ENCODE results near the gene TMC5.
"Not testable (repeated sequence)": the region's sequence is repeated elsewhere in the genome, so short reads cannot be mapped to it uniquely, and the experiment has no call there.

The TMC5 gene

DNA sequence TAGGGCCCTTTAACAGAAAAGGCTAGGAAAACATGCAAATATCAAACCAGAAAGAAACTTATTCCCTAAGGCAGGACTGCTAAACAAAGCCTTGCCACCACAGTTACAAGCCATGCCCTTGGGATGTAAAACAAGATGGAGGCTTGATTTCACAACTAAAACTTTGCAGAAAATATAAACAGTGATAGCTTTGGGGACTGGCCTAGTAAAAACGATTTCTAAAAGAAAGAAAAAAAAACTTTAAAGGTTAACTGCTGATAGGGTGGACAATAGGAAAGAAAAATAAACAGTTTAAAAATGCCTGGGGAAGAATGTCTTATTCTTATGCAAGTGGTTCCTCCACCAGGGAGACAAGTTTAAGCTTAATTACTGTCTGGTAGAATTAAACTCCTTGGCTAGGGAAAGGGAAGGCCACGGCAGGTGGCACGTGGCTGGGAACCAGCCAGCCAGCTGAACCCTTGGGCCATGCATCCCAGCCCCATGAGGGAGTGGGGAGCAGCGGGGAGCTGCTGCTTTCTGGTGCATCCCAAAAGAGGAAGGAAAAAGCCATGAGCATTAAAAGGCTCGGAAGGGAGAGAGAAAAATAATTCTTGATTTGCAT, 10.7 kb upstream of the TMC5 start:
- no peak for DNase-seq

DNA sequence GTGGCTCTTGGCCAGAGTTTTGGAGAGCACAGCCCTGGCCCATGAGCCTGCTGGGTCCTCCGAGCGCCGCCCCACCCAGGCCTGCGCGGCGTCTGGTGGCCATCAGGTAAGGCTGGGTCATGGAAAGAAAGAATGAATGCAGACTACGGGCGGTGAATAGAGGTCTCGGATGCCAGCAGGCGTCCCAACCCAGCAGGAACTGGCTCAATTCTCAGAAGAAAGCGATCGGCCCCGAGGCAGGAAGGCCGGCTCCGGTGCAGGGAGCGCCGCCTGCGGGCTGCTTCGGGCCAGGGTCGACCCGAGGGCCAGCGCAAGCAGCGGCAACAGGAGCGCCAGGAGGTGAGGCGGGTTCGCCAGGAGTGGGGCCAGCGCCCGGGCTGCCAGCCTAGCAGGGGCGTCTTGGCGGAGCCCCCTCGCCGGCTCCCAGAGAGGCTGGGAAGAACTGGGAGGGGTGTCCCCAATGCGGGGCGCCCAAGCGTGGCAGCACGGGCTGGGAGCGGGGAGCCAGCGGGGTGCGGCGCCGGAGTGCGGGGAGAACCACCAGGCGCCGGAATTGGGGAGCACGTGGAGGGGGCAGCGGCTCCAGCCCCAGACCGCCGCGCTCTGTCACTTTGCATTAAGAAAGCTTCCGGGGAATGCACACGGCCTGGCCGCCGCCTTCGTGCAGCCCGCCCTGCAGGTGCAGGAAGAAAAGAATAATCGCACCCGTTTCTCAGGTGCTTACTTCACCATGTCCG, 7.1 kb upstream of the TMC5 start:
- DNase-seq: no peak

DNA sequence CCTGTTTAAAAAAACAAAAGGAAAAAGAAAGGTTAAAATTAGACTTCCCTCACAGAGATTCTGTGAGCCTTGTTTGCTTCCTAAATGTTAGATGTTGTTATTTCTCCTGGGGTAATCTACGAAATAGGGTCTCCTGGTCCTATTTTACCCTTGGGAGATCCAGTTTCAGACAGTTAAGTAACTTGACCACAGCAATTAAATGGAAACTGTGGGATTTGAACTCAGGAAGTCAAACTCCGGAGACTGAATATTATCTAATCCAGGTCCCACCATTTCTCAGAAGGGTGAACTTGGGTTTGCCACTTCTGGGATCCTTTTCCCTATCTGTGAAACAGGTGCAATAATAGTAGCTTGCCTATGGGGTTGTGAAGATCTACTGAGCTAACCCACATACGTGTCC, 6.4 kb upstream of the TMC5 start:
- DNase-seq: no peak

DNA sequence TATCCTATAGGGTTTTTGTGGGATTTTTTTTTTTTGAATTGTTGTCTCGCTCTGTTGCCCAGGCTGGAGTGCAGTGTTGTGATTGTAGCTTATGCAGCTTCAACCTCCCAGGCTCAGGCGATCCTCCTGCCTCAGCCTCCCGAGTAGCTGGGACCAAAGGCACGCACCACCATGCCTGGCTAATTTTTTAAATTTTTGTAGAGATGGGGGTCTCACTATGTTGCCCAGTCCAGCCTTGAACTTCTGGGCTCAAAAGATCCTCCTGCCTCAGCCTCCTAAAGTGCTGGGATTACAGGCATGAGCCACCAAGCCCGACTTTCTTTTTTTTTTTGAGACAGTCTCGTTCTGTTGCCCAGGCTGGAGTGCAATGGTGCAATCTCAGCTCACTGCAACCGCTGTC, 5.6 kb upstream of the TMC5 start:
- not testable (repeated sequence) for DNase-seq

DNA sequence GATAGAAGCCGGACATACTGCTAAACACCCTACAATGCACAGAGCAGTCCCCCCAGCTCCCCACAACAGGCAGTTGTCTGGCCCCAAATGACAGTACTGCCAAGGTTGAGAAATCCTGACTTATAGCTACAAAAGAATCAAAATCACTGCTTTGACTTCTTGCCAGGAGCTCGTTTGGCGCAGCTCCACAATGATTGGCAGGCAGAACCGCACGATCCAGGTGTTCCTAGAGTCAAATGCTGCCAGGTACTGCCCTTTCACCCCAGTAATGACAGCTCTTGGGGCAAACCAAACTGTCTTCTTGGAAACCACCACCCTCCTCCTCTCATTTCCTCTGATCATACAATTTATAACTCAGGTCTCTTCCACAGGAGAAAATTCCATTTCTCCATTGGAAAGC, 2.2 kb upstream of the TMC5 start:
- DNase-seq: no peak

DNA sequence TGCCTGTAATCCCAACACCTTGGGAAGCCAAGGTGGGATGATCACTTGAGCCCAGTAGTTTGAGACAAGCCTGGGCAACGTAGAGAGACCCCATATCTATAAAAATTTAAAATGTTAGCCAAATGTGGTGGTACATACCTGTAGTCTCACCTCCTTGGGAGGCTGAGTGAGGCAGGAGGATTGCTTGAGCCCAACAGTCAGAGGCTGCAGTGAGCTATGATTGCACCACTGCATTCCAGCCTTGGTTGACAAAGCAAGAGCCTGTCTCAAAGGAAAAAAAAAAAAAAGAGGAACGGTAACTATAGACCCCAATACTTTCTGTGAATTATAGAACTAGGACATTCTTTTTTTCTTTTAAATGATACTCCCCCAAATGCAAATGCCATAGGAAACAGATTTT, 1.8 kb upstream of the TMC5 start:
- DNase-seq: no peak

DNA sequence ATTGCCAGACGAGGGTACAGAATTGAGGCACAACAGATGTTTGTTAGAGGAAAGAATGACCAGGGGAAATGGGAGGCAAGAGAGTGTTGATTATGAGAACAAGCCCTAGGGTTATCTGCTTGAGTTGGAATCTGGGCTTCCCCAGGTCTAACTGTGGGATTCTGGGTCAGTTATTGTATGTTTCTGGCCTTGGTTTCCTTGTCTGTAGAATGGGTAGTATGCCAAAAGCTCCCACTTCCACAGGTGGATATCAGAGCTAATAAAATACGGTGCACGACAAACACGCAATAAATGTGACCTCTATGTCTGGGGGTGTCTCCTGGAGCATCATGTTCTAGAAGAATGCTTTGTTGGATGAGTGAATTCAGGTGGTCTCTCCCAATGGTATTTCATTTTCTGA, 517 bp downstream of the TMC5 start:
- no peak for DNase-seq

DNA sequence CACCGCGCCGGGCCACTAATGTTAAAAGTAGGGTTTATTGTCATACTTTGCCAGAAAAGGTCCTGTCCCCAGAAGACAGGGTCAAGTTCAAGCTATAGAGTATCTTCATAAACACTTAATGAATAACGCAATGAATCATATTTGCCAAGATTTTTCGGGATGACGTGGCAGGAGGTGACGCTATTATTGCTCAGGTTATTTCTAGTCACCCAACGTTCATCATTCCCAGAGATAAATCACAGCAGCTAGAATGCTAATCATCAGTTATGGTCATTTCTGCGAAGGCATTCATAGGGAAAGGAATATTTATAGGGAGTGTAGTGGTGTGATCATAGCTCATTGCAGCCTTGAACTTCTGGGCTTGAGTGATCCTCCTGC, 2.0 kb downstream of the TMC5 start:
- DNase-seq: no peak

DNA sequence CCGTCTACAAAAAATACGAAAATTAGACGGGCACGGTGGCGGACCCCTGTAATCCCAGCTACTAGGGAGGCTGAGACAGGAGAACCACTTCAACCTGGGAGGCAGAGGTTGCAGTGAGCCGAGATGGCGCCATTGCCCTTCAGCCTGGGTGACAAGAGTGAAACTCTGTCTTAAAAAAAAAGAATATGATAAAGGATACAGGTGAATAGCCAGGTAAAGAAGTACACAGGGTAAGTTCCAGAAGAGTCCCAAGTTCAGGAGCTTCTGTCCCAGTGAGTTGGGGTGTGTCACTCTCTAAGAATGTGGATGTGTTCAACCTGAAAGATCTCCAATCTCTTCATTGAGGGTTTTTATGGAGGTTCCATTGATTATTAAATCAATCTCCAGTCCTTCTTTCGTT, 6.8 kb downstream of the TMC5 start:
- no peak for DNase-seq

DNA sequence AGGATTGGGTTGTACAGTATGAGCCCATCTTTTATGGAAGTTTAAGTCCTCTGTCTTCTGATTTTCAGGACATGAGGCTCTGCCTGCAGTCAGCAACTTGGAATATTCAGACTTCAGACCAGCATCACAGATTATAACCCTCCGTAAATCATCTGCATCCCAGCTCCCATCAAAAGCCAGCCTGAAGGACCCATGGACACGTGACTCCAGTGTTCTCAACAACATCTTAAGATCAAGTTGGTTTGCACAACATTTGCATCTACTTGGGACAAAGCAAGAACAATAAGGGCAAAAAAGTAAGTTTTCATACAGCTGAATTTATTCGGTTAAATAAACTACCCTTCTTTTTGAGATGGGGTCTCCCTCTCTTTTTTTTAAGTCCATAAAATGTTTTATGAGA, 12.7 kb downstream of the TMC5 start:
- no peak for DNase-seq

DNA sequence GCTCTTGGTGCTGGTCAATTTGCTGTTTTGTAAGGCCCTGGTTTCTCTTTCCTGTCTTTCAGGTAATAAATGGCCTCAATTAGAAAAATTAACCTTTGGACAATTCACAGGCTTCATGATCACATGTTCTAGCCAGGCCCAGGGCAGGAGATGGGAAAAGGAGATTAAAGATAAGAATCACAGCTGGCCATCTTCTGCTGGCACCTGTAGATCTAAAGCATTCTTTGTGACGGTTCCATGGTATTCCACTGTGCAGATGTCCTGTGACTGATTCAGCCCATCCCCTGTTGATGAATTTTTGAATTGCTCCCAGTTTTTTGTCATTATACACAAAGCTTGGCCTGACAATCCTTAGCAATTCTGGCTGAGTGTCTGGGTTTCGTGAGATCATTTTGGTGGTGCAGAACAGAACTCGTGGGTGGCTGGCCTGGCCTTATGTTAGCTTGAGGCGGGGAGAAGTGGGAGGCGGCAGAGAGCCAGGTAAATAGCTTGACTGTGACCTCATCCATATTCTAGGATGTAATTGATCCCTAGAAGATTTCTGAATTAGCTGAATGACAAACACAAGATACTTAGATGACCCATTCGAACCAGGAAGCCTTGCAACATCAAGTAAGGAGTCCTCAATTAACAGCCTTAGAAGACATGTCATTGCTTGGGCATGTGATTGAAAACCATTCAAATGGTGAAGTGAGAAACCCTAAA, 14.1 kb downstream of the TMC5 start:
- DNase-seq: no peak

DNA sequence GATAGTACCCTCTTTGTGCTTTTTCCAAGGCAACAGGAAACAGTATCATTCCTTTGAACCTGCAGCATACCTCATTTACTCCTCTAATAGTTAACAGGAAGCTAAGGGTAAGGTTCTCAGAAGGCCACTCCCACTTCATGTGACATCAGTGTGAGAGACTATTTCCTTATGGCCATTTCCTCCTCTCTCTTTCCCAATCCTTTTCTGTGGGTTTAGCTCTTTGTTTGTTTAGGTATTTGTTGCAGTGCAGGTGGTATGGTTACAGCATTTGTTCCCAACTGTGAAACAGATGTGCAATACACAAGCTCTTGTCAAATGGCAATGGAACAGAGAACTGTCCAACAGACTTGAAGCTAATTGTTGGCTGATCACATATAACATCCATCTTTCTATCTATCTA, 14.7 kb downstream of the TMC5 start:
- DNase-seq: no peak

DNA sequence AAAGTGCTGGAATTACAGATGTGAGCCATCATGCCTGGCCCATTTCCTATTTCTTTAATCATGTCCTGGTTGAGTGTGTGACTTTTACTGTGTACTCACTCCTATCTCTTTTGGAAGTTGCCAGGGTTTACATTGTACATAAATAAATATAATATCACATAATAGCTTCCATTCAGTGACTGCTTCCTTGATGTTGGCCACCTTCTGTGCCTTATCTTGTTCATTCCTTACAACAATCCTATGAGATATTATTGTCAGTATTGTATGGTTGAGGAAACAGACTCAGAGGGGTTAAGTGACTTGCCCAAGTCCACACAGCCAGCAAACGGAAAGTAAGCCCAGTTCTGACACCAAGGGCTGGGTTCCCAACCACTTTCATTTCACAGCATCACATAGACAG, 16.9 kb downstream of the TMC5 start:
- DNase-seq: no peak

DNA sequence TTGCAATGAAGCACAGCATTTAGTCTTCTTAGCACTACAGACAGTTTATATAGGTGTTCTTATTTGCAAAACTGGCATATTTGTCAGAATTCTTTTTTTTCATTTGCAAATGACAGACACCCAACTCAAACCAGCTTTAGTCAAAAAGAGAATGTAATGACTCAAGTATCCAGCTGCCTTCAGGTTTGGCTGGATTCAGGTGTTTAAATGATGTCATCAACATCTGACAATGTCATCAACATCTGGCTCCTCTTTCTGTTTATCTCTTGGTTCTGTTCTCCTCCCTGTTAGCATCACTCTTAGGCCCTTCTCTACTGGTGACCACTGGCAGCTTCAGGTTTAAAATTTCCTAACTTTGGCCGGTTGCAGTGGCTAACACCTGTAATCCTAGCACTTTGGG, 18.9 kb downstream of the TMC5 start:
- no peak for DNase-seq

DNA sequence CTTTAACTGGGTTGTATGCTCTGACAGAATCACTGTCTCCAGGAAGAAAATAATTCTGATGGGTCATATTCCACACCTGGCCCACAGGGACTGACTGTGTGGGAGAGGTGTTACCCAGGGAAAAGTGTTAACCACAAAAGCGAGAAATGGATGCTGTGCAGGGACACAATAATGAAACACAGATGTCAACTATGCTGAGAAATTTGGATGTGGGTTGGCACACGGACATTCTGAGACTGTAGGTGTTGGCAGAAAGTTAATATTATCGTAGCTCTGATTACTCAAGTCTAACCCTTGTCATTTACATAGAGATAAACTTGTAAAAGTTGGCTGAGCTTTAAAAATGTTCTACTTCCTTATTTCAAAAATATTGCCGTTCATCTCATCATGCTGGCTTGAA, 19.6 kb downstream of the TMC5 start:
- no peak for DNase-seq

DNA sequence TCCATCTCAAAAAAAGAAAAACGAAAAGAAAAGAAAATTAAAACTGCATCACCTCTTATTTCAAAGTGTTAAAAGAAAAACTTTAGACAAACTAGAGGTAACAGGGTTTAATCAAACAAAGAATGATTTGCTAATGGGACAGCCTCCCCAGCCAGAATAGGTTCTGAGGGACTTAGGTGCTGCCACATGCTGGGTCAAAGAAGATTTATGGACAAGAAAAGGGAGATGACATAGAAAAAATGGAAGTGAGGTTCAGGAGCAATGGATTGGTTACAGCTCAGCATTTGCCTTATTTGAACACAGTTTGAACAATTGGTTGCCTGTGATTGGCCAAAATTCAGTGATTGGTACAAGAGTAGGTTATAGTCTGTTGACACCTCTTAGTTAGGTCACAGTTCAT, 21.1 kb downstream of the TMC5 start:
- DNase-seq: no peak

DNA sequence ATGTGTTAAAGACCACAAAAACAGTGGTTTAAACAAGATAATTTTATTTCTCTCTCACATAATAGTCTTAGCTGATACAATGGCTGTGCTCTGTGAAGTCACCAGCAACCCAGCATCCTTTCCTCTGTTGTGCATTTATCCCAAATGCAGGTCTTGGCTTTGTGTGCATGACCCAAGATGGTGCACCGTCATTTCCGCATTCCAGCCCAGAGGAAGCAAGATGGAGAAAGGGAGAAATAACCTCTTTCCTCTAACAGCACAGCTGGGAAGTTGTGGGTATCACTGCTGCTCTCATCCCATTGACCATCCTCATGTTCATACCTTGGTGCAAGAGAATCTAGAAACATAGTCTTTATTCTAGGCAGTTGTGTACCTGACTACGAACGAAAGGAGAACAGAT, 21.8 kb downstream of the TMC5 start:
- no peak for DNase-seq

DNA sequence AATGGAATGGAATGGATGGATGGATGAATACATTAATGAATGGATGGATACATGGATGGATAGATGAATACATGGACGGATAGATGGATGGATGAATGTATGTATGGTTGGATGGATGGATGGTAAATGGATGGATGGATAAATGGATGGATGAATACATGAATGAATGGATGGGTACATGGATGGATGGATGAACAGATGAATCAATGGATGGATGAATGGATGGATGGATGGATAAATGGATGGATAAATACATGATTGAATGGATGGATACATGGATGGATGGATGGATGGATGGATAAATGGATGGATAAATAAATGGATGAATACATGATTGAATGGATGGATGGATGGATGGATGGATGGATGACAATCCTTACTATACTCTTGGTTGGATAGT, 26.0 kb downstream of the TMC5 start:
- DNase-seq: no peak

DNA sequence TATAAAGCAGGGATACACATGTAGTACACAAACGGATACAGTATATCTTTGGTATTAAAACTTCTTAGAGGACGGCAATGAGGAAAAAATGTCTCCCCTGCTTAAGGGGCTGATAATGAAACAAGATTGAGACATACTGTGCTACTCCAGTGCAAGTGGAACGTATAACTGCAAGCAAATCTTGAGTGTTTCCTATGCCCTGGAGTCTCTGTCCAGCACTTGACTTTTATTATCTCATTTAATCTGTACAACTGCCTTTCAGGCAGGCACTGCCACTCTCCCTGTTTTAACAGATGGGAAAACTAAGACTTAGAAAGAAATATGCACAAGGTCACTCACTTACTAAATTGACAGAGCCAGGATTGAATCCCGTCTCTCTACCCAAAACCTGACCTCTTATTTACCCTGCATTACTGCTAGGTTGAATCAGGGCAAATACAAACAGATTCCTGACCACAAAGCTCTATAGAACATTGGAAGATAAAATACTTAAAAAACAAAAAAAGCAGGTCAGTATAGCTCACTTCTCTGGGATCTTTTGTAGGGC, 28.7 kb downstream of the TMC5 start:
- DNase-seq: no peak

DNA sequence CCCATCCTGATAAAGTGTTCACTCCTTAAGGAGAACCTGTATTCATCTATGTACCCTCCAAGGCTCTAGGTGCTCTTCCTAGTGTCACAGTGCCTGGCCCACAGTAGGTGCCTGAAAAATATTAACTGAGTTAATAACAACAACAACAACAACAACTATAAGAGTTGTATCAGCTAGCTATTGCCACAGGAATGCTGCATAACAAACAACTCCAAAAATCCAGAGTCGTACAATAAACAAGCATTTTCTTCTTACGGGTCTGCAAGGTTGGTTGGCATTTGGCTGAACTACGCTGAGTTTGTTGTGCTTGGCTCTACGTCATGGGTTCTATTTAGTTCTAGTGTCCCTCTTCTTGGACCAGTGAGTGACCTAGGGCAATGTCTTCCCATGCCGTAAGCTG, 29.2 kb downstream of the TMC5 start:
- DNase-seq: no peak

DNA sequence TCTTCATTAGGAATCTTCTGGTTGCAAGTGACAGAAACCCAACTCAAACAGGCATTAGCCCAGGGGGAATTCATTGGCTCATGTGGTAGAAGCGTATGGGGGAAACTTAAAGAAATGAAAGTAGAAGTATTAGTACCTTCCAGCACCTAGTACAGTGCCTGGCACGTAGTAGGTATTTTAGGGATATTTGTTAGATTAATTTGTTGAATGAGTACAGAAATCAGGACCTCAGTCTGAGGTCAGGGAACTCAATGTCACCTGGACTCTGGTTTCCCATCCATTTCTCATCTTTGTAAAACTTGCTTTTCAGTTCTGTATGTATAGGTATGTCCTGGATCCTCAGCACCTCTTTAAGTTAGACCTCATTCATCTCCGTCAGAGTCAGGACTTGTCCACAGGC, 32.5 kb downstream of the TMC5 start:
- no peak for DNase-seq

DNA sequence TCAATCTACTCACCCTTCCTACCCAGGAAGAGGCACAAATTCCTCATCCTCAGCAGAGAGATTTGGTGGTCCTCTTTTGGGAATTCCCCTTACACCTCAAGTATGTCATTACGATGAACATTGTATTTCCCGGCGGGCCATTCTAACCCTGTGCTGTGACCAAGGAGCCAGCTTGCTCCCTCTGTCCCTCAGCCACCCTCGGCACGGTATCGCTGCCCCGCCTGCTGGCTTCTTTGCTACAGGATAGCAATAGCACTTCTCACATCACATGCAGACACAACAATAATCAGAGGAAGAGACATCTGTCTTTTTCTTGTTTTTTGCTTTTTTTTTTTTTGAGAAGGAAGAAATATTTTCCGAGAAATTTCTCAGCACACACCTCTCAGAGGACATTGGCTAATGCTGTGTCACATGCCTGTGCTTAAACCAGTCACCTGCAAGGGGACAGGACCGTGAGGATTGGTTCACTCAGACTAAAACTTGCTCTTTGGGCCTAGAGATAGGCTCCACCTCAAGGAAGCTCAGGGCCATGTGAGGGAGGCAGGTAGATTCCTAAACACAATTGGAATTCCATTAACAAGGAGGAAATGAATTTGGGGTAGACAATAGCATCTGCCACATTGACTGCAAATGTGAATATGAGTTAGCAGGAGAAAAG, 41.2 kb downstream of the TMC5 start:
- no peak for DNase-seq

DNA sequence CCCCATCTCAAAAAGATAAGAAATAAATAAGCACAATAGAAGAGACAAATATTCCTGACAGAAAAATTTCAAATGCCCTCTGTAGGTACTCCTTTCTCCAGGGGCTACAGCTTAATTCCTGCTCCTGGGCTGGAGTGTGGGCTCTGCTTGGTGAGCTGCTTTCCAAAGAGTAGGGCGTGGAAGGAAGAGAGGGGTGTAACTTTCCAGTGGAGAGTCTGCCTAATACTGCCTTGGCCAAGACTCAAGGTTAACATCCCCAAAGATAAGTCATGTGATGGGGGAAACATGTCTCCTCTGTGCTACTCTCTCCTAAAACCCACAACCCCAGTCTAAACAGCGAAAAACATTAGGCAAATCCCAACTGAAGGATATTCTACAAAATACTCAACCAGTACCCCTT, 42.7 kb downstream of the TMC5 start:
- DNase-seq: no peak
